GM18909 (cell line): Measurements from ENCODE around the gene MARCHF9.

Source experiments
- ATAC-seq: cut with Tn5 transposase; IDR thresholded peaks from one replicate; pipeline ENCODE4 v1.9.1; 2021; ENCODE audit warnings: mild to moderate bottlenecking; ENCODE audit not compliant: unreplicated experiment, poor library complexity

Gene MARCHF9

GRCh38 chr12:57724003-57724935, 30.6 kb upstream of the MARCHF9 start:
- no peak for ATAC-seq

GRCh38 chr12:57724936-57725740, 29.8 kb upstream of the MARCHF9 start:
- ATAC-seq, result no peak

- ATAC-seq, result no peak
These were observed 29.1 kb upstream of the MARCHF9 start for GRCh38 chr12:57725851-57726150.

- no peak for ATAC-seq
These were observed 28.6 kb upstream of the MARCHF9 start for GRCh38 chr12:57726151-57726883.

- ATAC-seq, result no peak
These were observed 27.8 kb upstream of the MARCHF9 start for GRCh38 chr12:57726884-57727757.

GRCh38 chr12:57727758-57728395, 27.0 kb upstream of the MARCHF9 start:
- no peak for ATAC-seq

- no peak for ATAC-seq
These were observed 25.5 kb upstream of the MARCHF9 start for GRCh38 chr12:57729321-57729844.

- no peak for ATAC-seq
These were observed 24.4 kb upstream of the MARCHF9 start for GRCh38 chr12:57730336-57731067.

- ATAC-seq, result no peak
These were observed 23.4 kb upstream of the MARCHF9 start for GRCh38 chr12:57731411-57732080.

- no peak for ATAC-seq
These were observed 22.6 kb upstream of the MARCHF9 start for GRCh38 chr12:57732270-57732669.

GRCh38 chr12:57732726-57733593, 21.9 kb upstream of the MARCHF9 start:
- no peak for ATAC-seq

- no peak for ATAC-seq
These were observed 21.0 kb upstream of the MARCHF9 start for GRCh38 chr12:57733928-57734327.

- no peak for ATAC-seq
These were observed 20.3 kb upstream of the MARCHF9 start for GRCh38 chr12:57734591-57734990.

- no peak for ATAC-seq
These were observed 19.6 kb upstream of the MARCHF9 start for GRCh38 chr12:57735198-57735855.

GRCh38 chr12:57735952-57736740, 18.8 kb upstream of the MARCHF9 start:
- ATAC-seq, result no peak
